Measurements from ENCODE around the gene SLC25A1.

The SLC25A1 gene

GRCh38 chr22:19143967-19144400 is 34.6 kb downstream of the SLC25A1 start:
- FAIRE-seq (peak; percentile 45), DNase-seq (ENCODE audit: extremely low spot score, insufficient read length, low read depth) (no peak)

GRCh38 chr22:19143212-19143611 is 35.3 kb downstream of the SLC25A1 start:
- FAIRE-seq = no peak
- no peak for DNase-seq (ENCODE audit: extremely low spot score, insufficient read length, low read depth)

DNA sequence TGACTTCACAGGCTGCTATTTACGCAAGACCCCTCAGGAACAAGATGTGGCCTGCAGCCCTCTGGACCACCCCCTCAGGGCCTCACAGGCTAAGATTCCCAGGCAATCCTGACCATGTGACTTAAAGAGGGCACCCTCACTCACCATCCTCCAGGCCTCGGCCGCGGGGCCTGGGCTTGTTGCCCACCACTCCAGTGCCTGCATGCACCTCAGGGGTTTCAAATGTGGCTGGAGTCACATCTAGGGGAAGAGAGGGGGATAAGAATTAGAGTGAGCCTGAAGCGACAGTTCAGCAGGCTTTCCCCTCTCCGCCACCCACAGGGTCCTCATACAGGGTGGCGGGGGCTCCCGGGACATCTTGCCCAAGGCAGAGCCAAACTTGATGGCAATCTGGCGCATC is 36.1 kb downstream of the SLC25A1 start:
- DNase-seq (ENCODE audit: extremely low spot score, insufficient read length, low read depth) = no peak
- no peak for FAIRE-seq

GRCh38 chr22:19139974-19140373 is 38.6 kb downstream of the SLC25A1 start:
- no peak for FAIRE-seq
- no peak for DNase-seq (ENCODE audit: extremely low spot score, insufficient read length, low read depth)

DNA sequence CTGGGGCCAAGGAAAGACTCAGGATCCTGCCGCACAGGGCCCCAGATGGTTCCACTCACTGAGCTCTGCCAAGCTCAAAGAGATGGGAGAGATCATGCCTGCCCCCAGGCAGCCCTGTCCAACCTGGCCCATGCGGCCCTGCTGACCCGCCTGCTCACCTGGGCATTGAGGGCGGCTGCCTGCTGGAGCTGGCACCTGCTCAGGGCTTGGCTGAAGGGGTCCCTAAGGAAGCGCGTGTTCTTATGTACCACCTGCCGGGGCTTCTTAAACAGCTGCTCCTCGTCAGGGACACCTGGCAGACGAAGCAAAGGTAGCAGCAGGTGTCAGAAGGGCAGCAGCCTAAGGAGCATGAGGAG is 39.6 kb downstream of the SLC25A1 start:
- DNase-seq (ENCODE audit: extremely low spot score, insufficient read length, low read depth) (no peak), FAIRE-seq (no peak)

- DNase-seq (ENCODE audit: extremely low spot score, insufficient read length, low read depth) = no peak
- no peak for FAIRE-seq
These were observed 40.1 kb downstream of the SLC25A1 start for GRCh38 chr22:19138217-19139000.

DNA sequence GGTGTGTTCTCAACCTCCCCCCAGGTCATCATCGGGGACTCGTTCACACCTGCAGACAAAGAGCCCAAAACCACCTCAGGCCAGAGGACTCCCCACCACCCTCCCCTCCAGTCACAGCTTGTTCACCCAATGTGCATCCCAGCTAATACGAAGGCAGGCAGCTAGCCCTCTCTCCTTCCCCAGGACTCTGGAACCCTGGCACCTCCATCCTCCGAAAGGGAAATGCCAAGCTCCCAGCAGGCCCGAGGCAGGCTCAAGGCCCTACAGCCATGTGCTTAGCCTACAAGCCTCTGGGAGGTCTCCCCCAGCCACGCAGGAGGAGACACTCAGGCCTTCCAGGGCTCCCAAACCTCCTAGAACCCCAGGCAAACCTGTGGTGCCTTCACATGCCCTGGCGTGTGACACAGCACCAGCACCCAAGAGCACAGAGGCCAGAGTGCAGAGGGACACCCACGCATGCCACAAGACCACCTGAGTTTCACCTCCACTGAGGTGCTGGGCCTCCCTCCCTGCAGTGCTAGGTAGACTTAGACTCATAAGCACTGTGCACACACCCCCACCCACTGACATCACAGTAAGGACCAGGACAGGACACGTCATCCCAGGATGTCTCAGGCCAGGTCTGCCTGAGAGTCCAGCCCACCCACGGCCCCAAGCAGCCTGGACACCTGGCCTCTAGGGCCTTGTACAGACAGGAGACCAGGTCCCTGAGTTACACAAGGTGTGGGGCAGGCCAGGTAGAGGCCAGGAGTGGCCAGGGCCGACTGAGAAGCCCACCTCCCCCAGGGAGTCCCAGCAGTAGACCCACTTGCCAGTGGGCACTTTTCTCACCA is 40.9 kb downstream of the SLC25A1 start:
- no peak for DNase-seq (ENCODE audit: extremely low spot score, insufficient read length, low read depth)
- FAIRE-seq = no peak

GRCh38 chr22:19136915-19137314 is 41.6 kb downstream of the SLC25A1 start:
- FAIRE-seq (no peak), DNase-seq (ENCODE audit: extremely low spot score, insufficient read length, low read depth) (no peak)

DNA sequence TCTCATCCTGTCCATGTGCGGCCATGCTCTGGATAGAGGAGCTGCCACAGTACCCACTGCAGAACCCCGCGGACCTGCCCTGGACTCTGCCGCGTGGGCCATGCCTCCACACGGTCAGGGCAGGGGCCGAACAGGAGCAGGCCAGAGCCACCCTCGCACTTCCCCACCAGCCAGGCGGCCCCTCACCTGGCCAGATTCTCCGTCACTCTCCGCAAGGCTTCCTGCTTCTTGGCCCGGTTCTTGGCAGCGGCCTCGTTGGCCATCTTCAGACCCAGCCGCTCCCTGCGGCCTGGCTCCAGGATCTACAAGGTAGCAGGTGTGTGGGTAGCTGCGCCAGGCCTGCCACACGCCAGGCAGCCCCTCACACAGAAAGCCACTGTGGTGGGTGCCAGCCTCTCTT is 43.7 kb downstream of the SLC25A1 start:
- FAIRE-seq (no peak), DNase-seq (ENCODE audit: extremely low spot score, insufficient read length, low read depth) (no peak)

DNA sequence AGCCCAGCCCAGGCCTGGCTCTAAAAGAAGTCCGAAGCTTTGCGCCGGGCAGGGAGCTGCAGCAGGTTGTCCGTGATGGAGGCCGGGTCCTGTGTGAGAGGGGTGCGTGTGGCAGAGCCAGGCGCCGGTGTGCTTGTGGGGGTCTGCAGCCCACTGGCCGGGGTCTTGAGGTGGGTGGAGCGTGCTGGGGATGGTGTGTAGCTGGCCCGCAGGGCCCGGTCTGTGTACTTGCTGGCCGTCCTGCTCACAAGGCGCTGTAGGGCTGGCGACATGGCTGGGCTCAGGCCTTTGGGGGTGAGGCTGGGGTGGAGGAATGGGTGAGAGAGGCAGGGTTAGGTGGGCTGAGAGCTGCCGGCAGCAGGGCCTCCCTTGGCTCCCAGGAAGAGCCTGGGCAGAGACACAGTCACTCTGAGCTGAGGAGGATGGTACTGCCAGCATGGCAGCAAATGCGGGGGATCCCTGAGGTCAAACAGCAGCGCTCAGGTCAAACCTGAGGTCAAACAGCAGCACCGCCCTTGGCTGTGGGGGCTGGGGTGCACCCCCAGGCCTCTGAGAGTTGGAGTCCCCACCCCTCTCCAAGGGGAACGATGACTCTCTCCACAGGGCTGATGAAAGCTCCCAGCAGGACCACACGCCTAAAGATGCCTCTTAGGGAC is 44.2 kb downstream of the SLC25A1 start:
- DNase-seq (ENCODE audit: extremely low spot score, insufficient read length, low read depth) (no peak), FAIRE-seq (no peak)

GRCh38 chr22:19133561-19133960 is 45.0 kb downstream of the SLC25A1 start:
- no peak for FAIRE-seq

DNA sequence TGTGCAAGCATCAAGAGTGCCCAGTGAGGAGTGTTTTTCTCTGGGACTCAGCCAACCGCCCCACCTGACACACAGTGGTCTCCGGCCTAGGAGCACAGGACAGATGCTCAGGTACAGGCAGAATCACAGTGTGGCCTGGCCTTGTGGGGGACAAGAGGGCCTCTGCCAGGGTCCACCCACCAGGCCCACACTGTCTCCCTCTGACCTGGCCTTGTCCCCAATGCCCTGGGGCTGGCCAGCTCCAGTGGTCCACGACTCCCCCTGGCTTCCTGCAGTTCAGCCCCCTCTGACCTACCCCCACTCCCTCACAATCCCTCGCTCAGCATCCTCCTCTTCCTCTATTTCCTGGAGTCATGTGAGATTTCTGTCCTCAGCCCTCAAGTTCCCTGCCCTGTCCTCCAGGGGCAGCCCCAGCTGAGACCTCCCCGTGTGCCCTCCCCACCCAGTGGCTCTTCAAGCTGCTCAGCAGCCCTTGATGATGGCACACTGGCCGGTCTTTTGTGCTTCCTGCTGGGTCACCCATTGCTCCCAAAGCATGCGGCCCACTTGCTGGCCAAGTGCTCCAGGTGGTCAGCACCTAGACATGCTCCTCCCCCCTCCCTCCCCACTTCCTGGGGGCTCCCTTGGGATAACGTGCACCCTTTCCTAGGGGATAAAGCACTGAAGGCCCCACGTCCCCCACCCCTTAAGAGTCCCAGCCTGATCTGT is 45.7 kb downstream of the SLC25A1 start:
- no peak for FAIRE-seq

More at GRCh38 chr22:19133561-19133960, 45.0 kb downstream of the SLC25A1 start:
- DNase-seq (ENCODE audit: extremely low spot score, insufficient read length, low read depth) = no peak

DNA sequence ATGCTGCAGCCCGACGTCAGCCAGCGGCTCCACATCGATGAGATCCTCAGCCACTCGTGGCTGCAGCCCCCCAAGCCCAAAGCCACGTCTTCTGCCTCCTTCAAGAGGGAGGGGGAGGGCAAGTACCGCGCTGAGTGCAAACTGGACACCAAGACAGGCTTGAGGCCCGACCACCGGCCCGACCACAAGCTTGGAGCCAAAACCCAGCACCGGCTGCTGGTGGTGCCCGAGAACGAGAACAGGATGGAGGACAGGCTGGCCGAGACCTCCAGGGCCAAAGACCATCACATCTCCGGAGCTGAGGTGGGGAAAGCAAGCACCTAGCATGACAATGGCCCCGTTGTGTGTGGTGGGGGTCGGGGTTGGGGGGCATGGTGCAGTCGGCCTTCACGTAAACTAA is 46.4 kb downstream of the SLC25A1 start:
- FAIRE-seq = no peak

More for the DNA sequence above, 45.7 kb downstream of the SLC25A1 start:
- no peak for DNase-seq (ENCODE audit: extremely low spot score, insufficient read length, low read depth)

DNA sequence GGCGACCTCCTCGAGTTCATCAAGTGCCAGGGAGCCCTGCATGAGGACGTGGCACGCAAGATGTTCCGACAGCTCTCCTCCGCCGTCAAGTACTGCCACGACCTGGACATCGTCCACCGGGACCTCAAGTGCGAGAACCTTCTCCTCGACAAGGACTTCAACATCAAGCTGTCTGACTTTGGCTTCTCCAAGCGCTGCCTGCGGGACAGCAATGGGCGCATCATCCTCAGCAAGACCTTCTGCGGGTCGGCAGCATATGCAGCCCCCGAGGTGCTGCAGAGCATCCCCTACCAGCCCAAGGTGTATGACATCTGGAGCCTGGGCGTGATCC is 46.9 kb downstream of the SLC25A1 start:
- FAIRE-seq (no peak), DNase-seq (ENCODE audit: extremely low spot score, insufficient read length, low read depth) (no peak)

More for the DNA sequence above, 46.4 kb downstream of the SLC25A1 start:
- no peak for DNase-seq (ENCODE audit: extremely low spot score, insufficient read length, low read depth)

DNA sequence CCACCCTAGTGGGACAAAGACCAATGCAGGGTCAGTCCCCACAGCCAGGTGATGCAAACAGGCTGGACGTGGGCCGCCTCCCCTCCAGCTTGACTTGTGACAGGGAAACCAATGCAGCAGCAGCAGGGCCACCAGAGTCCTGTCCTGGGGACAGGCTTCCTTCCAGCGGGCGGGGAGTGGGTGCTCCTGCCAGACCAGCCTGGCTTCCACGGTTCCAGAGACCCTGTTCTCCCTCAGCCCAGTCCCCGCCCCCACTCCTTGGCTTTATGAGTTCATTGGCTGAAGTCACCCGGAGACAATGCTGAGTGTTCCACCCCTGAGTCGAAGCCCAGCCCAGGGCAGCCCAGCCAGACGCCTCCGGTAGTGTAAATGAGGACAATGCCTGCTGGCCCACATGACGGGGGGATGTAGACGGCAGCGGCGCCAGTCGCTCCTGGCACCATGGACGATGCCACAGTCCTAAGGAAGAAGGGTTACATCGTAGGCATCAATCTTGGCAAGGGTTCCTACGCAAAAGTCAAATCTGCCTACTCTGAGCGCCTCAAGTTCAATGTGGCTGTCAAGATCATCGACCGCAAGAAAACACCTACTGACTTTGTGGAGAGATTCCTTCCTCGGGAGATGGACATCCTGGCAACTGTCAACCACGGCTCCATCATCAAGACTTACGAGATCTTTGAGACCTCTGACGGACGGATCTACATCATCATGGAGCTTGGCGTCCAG is 47.4 kb downstream of the SLC25A1 start, which contains the start of gene TSSK2:
Gene TSSK2 (plus strand): TSS at position 350 of the 726 bp plus-strand sequence. CDS start 92 bp downstream, at position 442.
- no peak for DNase-seq (ENCODE audit: extremely low spot score, insufficient read length, low read depth)
- no peak for FAIRE-seq

- no peak for DNase-seq (ENCODE audit: extremely low spot score, insufficient read length, low read depth)
- no peak for FAIRE-seq
These were observed 48.7 kb downstream of the SLC25A1 start for GRCh38 chr22:19129871-19130270.

DNA sequence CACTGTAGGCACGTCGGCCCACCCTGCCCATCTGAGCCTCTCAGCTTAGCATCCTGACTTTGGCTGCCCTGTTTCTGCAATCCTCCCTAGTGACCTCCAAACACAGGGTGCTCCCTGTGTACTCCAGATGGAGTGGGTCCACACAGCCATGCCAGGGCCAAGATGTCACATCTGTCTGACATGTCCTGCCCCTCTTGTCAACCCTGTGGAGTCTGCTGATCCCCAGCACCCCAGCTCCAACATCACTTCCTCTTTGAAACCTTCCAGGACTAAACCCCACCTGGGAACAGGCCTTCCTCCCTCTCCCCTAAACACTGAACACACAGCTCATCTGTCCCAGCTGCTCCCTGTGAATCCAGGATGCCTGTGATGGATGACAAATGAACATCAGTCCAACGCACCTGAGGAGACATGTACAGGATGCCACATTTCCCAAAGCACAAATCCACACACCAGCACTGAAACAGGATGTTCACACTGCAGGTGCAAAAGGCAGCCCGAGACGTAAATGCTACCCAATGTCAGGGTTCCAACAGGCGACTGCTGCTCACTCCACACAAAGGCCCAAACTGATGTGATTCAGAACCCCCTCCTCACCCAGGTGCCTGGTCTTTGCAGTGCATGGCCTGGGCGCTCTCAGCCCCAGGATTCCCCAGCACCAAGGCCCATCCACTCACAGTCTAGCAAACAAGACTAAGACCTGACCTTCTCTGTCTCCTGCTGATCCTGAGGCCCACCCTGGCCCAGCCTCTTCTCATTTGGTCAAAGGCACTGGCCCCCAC is 49.4 kb downstream of the SLC25A1 start:
- DNase-seq (ENCODE audit: extremely low spot score, insufficient read length, low read depth) = no peak
- FAIRE-seq = no peak

- FAIRE-seq (no peak), DNase-seq (ENCODE audit: extremely low spot score, insufficient read length, low read depth) (no peak)
These were observed 50.5 kb downstream of the SLC25A1 start for GRCh38 chr22:19128009-19128401.
